Measurements from ENCODE around the gene HMGN3. TPM values are rescaled to one million over a fixed set of nuclear protein-coding genes. Genes with fewer than 3 reads are reported as not detected.

HMGN3 gene
- total and polyA plus RNA-seq, 11 donors: 69.4 to 219 (median 127) TPM

DNA sequence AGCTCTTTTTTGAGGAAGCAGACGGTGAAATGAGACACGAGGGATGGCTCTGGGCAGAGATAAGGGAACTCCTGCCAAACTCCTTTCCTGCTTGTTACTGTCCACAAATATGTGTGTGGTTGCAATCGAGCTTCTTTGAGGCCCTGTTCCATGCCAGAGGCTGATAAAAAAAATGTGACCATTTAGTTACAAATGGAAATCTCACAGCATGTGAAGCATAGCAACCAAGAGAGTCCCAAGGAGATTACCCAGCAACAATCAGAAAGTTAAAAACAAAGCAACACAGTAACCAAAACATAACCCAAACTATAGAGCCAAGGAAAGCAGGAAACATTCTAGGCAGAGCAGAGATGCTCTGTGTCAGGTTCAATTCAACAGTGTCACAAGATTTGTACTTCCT is 35.4 kb upstream of the HMGN3 start:
- ATAC-seq (peak; percentile 86 to 99 (median 94)), DNase-seq (peak in 1 of 5 donors; percentile 23)
- WGBS, 4 donors: 0 to 1% (median 0%) methylated on average over 3 of the region's 3 CpGs
- intact Hi-C loops (cut with DNase I): no loop called here
- H3K36me3 ChIP-seq: no peaks in the 10 kb centered on the region
- H3K4me3 ChIP-seq: no peak overlapping the region
- H3K9me3 ChIP-seq: peaks cover 0 to 5% (median 0%) of the 10 kb centered on the region in 12 donors
- H3K27me3 ChIP-seq: no peaks in the 10 kb centered on the region
- peak overlapping the region in 6 of 12 donors; percentile 33 to 62 (median 44) for H3K27ac ChIP-seq
- peaks cover 0 to 15% (median 1%) of the 10 kb centered on the region in 12 donors for H3K4me1 ChIP-seq
- TF ChIP-seq, protein P1, sequence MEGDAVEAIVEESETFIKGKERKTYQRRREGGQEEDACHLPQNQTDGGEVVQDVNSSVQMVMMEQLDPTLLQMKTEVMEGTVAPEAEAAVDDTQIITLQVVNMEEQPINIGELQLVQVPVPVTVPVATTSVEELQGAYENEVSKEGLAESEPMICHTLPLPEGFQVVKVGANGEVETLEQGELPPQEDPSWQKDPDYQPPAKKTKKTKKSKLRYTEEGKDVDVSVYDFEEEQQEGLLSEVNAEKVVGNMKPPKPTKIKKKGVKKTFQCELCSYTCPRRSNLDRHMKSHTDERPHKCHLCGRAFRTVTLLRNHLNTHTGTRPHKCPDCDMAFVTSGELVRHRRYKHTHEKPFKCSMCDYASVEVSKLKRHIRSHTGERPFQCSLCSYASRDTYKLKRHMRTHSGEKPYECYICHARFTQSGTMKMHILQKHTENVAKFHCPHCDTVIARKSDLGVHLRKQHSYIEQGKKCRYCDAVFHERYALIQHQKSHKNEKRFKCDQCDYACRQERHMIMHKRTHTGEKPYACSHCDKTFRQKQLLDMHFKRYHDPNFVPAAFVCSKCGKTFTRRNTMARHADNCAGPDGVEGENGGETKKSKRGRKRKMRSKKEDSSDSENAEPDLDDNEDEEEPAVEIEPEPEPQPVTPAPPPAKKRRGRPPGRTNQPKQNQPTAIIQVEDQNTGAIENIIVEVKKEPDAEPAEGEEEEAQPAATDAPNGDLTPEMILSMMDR (IDR thresholded peaks at IDR 0.05): no peak
- TF ChIP-seq POLR2A (IDR thresholded peaks at IDR 0.05): no peak

DNA sequence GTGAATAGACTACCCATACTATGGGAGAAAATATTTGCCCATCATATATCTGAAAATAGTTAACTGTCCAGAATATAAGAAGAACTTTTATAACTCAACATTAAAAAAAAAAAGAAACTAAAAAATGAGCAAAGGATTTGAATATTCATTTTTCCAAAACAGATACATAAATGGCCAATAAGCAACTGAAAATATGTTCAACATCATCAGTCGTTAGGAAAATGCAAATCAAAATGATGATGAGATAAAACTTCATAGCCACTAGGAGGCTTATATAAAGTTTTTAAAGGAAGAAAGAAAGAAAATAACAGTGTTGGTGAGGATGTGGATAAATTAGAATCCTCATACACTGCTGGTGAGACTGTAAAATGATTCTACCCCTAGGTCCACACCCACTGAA is 32.6 kb upstream of the HMGN3 start:
- Histone ChIP-seq H3K4me1 (peaks cover 0 to 15% (median 1%) of the 10 kb centered on the region in 12 donors), H3K36me3 (no peaks in the 10 kb centered on the region), H3K4me3 (no peak overlapping the region), H3K27ac (no peak overlapping the region), H3K27me3 (no peaks in the 10 kb centered on the region), H3K9me3 (peaks cover 0 to 7% (median 0%) of the 10 kb centered on the region in 12 donors)
- TF ChIP-seq, protein P1 (IDR thresholded peaks at IDR 0.05): no peak
- no peak for TF ChIP-seq POLR2A (IDR thresholded peaks at IDR 0.05)
- intact Hi-C loops (cut with DNase I): no loop called here
- DNase-seq (no peak), ATAC-seq (no peak)
- WGBS, 4 donors: 85 to 92% (median 89%) methylated on average over 1 of the region's 1 CpG

DNA sequence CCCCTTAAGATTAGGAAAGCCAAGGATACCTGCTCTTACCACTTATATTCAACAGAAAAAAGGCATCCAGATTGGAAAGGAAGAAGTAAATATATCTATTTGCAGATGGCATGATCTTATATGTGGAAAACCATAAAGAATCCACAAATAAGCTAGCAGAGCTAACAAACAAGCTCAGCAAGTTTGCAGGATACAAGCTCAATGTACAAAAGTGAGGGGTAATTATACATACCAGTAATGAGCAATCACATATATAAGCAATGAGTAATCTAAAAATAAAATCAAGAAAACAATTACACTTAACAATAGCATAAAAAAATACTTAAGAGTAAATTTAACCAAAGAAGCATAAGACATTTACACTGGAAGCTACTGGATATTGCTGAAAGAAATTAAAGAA is 31.6 kb upstream of the HMGN3 start:
- H3K9me3 ChIP-seq: peaks cover 0 to 7% (median 0%) of the 10 kb centered on the region in 12 donors
- intact Hi-C loops (cut with DNase I): no loop called here
- no peak overlapping the region for H3K4me3 ChIP-seq
- ATAC-seq (no peak), DNase-seq (no peak)
- peaks cover 0 to 15% (median 1%) of the 10 kb centered on the region in 12 donors for H3K4me1 ChIP-seq
- no peaks in the 10 kb centered on the region for H3K36me3 ChIP-seq
- no peaks in the 10 kb centered on the region for H3K27me3 ChIP-seq
- TF ChIP-seq, protein P1 (IDR thresholded peaks at IDR 0.05): no peak
- no peak for TF ChIP-seq POLR2A (IDR thresholded peaks at IDR 0.05)
- H3K27ac ChIP-seq: no peak overlapping the region

DNA sequence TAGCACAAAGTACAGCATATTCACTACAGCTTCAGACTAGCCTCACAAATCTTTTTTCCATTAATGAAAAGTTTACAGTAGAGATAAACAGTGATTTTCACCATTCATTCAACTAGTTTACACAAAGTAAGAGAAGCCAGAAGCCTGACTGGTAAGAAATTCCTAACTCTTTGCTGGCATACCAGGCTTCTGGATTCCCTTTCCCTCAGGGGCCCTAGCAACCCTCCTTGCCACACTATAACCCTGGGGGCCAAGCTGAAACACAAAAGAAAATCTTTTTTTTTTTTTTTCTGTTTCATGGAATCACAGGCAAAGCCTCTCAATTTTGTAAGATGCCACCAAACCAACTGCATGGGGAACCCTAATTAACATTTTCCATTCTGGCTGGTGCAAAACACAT is 28.9 kb upstream of the HMGN3 start:
- DNase-seq: no peak

More for the DNA sequence above, 28.9 kb upstream of the HMGN3 start:
- TF ChIP-seq POLR2A (IDR thresholded peaks at IDR 0.05): no peak
- TF ChIP-seq, protein P1 (IDR thresholded peaks at IDR 0.05): no peak
- Histone ChIP-seq H3K27me3 (no peaks in the 10 kb centered on the region), H3K27ac (no peak overlapping the region), H3K36me3 (no peaks in the 10 kb centered on the region), H3K4me3 (no peak overlapping the region), H3K4me1 (no peaks in the 10 kb centered on the region), H3K9me3 (peaks cover 0 to 25% (median 4%) of the 10 kb centered on the region in 12 donors)
- ATAC-seq: no peak
- intact Hi-C loops (cut with DNase I): loop anchor here in 1 of 10 donors (5.0 kb wide), 1 partner anchor 541 kb away; no protein-coding TSS in a partner anchor

All from heart left ventricle (tissue), 16 donors.